Fibroblast of skin of scalp (primary cell): ENCODE results near the gene IGFL2.
"Not testable (repeated sequence)": the region's sequence is repeated elsewhere in the genome, so short reads cannot be mapped to it uniquely, and the experiment has no call there.

Experiments used
- DNase-seq: peaks from one replicate; pipeline ENCODE4 v3.0.0-alpha.2; 2013

IGFL2 gene

DNA sequence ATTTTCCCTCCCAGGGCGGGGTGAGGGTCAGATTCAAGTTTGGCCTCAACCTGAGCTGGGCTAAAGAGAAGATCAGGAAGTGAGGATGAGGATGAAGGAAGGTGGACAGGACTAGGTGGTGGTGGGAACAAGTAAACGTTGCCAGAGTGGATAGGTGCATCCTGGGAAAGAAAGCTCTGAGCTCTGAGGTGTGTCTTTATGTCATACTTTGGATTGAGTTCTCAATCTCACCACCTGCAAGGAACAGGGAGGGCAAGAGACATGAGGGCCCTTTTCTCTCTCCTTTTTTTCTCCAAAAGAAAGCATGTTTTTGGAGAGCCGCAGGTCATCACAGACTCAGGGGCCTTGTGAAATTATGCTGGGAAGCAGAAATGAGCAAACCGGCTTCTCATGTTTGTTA, 43.3 kb downstream of the IGFL2 start:
- no peak for DNase-seq

DNA sequence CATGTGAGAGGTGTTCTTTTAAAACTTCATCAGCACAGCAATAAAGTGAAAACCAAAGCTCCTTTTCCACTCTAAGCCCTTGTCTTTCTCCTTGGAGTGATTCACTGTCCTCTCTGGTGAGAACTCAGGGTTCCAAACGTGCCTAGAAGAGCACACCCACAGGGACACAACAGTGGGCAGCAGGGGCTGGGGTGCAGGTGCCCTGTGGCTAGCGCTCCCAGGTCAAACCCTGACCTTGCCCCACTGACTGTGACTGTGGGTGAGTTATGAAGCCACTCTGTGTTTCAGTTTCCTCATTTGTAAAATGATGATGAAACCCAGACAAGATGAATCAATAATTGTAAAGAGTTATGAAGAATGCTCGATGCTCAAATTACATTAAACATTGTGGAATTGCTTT, 43.9 kb downstream of the IGFL2 start:
- peak; percentile 14 for DNase-seq

DNA sequence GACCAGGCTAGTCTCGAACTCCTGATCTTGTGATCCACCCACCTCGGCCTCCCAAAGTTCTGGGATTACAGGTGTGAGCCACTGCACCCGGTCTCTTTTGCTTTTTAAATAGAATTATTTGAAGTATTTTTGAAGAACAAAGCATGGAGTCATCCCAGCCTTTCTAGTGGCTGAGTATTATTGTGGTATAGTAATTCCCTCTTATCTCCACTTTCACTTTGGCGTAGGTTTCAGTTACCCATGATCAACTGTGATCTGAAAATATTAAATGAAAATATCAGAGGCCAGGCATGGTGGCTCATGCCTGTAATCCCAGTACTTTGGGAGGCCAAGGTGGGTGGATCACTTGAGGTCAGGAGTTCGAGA, 44.6 kb downstream of the IGFL2 start:
- not testable (repeated sequence) for DNase-seq

DNA sequence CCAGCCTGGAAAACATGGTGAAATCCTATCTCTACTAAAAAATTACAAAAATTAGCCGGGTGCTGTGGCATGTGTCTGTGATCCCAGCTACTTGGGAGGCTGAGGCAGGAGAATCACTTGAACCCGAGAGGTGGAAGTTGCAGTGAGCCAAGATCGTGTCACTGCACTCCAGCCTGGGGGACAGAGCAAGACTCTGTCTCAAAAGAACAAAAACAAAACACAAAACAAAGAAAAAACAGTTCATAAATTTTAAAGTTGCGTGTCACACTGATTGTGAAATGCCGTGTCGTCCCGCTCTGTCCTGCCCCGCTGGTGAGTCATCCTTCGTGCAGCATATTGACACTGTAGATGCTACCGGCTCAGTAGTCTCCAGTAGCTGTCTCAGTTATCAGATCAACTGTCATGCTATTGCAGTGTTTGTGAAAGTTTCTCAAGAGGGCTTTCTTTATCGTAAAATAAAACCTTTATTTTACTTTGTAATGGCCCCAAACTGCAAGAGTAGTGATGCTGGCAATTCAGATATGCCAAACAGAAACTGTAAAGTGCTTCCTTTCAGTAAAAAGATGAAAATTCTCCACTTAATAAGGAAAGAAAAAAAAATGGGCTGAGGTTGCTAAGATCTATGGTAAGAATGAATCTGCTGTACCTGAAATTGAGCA, 45.1 kb downstream of the IGFL2 start:
- DNase-seq: peak; percentile 84

DNA sequence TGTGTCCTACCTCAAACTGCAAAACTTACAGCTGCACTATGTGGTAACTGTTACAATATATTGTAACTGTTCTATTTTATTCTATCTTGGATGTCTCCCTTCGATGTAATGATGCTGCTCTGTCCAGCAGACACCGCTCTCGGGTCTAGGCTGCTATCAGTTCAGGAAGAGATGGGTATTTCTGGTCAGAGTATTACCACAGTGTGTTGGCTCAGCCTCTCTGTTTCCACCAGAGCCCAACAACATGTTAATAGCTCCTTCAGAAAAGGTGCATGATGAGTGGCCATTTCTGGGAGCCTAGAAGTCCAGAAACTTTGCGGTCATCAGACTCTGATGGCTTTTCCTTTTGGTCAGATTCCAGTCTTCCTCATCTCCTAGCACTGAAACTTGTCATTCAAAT, 45.6 kb downstream of the IGFL2 start:
- DNase-seq: no peak

DNA sequence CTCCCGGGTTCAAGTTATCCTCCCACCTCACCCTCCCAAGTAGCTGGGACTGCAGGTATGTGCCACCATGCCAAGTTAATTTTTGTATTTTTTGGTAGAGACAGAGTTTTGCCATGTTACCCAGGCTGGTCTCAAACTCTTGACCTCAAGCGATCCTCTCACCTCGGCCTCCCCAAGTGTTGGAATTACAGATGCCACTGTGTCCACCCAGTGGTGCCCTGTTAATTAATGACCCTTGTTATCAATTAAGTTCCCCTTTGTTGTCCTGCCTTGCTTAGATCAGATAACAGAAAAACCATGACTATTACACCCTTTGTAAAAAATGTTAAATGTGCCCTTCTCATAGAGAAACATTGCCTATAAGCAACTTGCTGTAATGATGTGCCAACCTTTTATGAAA, 47.1 kb downstream of the IGFL2 start:
- no peak for DNase-seq

DNA sequence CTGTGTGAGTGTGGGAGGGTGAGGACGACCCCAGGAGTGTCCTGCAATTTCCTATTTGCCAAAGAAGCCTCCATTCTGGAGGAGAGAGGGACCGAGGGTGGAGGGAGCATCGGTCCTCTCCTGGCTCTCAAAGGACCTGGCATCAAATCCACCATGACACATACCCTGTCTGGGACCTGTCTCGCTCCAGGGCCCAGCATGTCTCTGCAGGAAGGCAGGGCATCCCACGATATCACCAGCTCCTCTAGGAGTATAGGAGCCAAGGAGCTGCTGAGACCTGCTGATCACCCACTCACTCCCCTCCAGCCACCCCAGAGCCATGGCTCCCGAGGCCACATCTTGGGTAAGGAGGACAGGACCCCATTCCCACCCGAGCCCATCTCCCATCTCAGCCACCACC, 47.9 kb downstream of the IGFL2 start:
- not testable (repeated sequence) for DNase-seq

DNA sequence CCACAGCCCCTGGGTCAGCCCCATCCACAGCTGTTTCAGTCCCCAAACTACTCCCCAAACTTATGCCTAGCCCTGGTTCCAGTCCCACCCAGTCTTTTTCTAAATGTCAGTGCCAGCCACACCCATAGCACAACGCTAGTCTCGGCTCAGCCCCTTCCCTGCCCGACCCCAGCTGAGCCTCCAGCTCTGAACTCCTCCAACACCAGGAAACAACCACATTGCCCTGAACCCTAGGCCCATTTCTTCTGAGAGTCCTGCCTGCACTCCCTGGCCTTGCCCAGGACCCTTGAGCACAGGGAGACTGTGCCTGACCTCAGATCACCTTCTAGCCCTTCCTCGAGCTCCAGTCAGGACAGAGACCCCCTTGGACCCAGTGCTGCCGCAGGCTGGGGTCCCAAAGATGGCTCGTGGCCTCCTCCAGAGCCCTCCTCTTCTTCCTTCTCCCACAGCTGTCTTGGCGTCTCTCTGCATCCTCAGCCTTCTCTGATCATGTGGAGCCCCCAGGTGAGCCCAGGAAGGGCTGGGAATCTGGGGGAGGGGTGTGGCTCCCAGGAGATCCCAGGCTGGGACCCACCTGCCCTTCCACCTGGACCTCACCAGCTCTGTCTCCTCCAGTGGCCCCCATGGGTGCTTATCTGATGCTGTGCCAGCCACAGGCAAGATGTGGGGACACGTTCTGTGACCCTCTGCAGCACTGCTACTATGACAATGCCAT, 48.5 kb downstream of the IGFL2 start:
- no peak for DNase-seq

DNA sequence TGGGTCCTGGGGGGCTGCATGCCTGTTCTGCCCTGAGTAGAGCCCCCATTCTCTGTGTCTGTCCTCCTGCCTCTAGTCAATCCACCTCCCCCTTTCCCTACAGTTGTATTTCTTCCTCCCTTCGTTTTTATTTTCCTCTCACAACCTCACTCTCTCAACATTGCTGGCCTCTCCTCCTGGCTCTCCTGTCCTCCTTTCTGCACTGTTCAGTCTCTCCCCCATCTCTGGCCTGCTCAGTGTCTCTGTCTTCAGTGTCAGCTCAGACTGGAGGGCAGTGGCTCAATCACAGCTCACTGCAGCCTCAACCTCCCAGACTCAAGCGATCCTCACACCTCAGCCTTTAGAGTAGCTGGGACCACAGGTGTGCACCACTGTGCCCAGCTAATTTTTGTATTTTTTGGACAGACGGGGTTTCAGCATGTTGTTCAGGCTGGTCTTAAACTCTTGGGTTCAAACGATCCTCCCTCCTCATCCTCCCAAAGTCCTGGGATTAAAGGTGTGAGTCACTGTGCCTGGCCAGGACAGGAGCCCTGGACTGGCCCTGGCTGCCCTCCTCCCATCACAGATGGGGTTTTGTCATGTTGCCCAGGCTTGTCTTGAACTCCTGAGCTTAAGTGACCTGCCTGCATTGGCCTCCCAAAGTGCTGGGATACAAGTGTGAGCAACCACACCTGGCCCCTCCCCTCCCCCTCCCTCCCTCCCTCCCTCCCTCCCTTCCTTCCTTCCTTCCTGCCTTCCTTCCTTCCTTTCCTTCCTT, 49.5 kb downstream of the IGFL2 start:
- DNase-seq: no peak

DNA sequence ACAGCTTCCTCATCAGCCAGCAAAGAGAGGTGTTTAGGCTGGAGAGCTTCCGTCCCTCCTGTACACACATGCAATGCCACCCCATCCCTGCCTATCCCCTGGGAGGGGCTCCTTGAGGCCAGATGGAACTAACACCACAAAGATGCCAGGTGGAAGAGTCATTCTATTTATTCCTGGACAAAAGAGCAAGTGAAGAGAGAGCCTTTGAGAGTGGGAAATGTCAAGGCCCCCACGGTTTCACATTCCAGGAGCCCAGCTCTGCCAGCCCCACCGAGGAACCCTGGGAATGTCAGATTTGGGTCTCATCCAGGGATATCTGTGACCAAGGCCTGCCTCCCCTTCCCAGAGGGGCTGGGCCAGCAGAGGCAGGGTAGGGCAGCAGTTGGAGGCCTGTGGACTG, 50.7 kb downstream of the IGFL2 start:
- DNase-seq: peak; percentile 32

DNA sequence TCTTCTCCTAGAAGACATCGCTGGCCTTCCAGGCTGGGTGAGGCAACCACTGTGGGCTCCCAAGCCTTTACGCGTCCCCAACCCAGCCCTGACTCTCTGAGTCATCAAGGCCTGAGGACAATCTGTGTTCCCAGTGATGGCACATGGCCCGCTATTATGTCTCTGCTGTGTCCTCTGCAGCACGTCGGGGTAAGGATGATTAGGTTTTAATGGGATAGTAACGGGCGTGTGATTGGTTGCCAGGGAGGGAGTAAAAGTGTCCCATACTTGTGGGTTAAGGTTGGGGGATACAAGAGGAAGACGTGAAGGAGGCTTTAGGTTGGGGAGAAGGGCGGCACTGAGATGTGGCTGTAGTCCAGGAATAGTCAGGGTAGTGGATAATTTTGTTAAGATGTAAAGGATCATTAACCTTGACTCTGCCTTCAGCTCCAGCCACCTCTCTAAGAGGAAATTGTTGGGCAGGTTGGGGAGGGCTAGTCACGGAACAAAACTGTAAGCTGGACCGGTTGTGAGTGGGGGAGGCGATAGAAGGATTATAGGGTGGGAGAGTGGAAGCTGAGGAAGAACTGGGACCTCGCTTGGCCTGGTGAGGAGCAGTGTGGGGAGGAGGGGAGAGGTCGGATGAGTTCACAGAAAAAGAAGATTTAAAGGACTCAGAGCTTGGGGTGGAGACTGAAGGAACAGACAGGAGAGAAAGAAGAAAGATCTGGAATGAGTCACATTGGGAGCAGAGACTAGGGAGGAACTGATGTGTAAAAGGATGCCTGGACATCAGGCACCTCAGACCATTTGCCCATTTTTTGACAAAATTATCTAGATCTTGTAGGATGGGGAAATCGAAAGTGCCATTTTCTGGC, 53.6 kb downstream of the IGFL2 start:
- DNase-seq: no peak

DNA sequence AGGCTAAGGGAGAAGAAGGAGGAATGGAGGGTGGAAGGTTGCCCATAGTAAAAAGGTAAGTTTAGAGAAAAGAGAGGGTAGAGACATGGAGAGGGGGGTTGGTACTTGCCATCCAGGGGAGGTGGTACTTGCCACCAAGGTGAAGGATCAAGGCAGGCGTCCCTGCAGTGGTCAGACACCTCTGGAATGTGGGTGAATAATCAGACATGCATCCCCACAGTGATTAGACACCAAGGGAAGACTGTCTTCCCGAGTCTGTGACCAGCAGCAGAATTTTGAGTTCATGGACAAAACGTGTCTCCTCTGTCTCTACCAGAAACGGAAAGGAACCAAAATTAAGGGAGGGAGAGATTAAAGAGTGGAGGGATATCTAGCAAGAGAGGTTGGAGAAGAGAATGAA, 54.4 kb downstream of the IGFL2 start:
- DNase-seq: no peak

DNA sequence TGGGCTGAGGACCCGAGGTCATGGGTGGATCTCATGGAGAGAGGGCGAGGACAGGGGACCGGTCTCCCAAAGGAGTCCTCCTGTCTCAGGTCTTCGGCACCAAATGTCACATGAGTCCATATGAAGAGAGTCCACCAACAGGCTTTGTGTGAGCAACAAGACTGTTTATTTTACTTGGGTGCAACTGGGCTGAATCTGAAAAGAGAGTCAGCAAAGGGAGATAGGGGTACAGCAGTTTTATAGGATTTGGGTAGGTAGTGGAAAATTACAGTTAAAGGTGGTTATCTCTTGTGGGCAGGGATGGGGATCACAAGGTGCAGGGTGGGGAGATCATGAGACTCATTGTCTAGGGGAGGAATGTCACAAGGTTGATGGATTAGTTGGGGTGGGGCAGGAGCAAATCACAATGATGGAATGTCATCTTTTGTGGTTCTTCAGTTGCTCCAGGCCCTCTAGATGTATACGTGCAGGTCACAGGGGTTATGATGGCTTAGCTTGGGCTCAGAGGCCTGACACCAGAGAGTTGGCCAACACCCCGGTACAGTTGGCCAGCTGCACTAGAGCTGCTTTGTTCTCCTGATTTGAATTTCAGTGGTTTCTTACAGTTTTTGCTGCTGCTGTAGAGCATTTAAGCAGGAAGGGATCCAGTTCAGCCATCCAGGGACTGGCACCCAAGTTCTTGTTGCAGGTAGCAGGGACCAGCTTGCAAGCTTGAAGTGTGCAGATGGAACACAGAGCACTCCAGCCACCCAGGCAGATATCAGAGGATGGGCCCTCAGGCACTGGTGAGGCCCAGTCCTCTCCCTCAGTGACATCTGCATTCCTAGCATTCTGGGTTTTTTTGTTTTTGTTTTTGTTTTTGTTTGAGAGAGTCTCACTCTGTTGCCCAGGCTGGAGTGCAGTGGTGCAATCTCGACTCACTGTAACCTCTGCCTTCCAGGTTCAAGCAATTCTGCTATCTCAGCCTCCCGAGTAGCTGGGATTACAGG, 55.1 kb downstream of the IGFL2 start:
- no peak for DNase-seq

DNA sequence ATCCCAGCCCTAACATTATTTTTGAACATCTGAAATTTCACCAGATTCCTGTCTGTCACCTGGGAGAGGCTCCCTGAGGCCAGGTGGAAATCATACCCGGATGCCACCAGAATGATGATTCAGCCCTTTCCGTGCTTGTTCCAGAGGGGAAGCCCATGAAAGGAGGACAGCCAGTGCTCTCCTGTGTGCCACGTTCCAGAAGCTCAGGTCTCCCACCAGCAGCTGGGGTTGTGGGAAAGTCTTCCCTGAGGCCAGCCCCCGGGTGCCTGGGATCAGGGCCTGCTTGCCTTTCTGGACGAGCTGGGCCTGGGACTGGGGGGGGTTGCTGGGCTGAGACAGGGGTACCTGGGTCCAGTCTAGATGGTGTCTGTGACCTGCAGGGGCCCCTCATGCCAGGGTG, 56.0 kb downstream of the IGFL2 start:
- DNase-seq: no peak

DNA sequence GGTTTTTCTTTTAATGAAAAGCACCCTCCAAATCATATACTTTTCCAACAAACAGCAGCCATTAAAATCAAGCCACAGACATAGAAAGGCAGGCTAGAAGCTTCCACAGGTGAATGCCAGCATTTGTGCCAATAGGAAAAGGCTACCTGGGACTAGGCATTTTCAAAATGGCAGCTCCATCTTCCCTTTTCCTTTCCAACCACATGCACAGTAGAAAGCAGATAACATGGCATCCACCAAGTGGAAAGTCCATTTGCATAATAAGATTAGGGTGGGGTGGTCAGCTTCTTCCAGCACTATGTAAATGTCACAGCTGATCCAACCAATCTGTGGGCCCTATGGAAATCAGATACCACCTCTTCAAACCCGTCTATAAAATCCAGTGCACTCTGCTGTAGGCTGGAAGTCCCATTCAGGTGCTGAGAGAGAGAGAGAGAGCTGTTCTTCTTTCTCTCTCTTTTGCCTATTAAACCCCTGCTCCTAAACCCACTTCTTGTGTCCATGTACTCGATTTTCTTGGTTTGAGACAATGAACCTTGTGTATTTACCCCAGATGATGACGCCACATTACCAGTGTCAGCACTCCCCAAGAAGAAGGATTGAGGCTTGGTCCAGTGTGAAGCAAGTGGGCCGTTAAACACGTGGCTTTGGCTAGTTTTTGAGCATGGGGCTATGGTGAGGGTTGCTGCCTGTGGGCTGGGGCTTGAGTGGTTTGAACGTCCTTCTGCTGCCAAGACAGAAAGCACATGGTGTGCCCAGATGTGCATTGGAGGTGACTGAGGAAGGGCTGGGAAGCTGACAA, 57.3 kb downstream of the IGFL2 start:
- DNase-seq: no peak

DNA sequence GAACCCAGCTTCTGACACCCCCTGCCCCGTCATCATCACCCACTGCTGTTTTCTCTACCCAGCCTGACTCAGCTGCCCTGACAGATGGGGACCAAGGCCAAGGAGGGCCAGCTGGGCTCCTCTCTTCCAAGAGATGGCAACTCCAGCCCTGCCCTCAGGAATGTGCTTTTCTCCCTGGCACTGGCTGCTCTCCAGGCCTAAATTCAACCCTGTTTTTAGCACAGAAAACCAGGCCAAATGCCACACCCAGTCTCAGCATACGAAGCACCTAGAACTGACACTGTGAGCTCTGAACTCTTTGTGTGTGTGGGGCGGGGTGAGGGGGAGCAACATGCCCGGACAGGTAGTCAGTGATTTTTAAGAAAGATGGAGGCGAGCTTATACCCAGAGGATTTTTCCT, 58.1 kb downstream of the IGFL2 start:
- no peak for DNase-seq

DNA sequence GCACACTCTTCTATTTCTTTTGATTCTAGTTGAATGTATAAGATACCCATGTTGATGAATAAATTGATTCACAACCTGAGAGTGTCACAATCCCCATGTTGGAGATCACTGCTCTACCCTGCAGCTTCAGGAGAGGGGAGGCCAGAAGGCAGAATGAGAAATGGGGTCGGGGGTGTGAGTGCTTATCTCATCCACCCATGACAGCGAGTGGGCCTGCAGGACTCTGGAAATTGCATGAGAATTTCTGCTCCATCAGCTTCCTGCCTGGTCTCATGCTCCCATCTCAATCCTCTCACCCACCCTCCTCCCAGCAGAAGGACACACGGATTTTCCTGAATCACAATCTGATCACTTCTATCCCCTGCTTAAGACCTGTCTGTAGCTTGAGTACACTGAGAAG, 58.6 kb downstream of the IGFL2 start:
- DNase-seq: no peak

DNA sequence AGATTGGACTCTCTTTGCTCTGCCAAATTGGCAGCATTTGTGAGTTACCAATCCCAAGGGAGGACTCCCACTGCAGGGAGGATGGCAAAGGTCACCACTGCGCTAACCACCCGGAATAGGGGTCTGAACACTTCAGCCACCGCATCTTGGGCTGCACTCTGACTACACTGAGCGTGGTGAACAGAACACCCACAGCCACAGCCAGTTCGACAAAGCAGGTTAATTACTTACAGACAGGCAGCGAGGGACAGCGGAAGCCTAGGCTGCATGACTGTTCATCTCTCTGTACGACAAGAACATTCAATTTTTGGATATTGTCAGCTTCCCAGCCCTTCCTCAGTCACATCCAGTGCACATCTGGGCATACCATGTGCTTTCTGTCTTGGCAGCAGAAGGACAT, 59.8 kb downstream of the IGFL2 start:
- DNase-seq: not testable (repeated sequence)

DNA sequence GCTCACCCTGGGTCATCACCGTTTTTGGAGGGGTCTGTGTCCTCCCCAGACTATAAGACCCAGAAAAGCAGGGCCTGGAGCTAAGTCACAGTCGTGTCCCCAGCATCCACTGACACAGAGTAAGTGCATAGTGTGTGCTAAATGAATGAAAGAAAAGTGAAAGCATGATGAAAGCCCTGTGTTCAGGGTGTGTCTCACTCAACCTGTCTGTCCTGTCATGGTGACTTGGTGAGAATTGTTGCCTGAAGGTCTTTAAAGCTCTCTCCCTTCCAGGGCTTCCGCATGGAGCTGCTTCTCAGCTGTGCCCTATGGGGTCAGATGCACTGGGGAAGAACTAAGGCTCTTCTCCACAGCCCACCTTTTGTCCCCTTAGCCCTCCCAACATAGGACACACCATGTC, 61.0 kb downstream of the IGFL2 start:
- DNase-seq: no peak

DNA sequence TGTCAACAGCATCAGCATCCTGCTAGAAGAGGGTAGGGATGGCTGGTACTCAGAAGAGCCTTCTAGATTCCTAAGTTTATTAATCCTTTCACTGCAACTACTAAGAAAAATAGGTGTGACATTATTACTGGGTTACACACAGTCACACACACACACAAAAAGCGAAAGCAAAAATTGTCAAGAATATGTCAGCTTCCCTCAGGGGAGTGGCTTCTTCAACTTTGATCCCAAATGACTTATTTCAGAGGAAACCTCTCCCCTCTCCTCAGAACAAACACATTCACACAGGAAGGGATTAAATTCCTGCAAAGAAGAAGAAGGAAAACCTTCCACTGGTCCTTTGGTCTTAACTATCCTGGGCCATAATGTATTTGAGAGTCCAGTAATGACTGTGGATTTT, 61.4 kb downstream of the IGFL2 start:
- DNase-seq: no peak

DNA sequence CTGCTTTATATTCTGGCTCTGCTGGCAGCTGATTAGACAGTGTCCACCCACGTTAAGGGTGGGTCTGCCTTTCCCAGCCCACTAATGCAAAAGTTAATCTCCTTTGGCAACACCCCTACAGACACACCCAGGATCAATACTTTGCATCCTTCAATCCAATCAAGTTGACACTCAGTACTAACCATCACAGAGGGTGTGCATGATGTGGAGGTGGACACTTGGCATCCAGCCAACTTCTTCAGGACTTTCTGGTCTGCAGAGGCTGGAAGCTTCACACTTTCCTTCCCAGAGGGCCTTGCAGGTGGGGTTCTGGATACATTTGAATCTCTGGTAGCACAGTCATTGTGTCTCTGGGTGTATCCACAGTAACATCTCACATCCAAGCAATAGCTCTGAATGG, 62.6 kb downstream of the IGFL2 start:
- DNase-seq: no peak
